ENCODE data around the gene HOXC11.

HOXC11 gene

GRCh38 chr12:54015018-54015931 is 42.3 kb downstream of the HOXC11 start:
- H3K27ac ChIP-seq, result no peak overlapping the region
- H3K36me3 ChIP-seq (ENCODE audit: insufficient read depth), result no peaks in the 10 kb centered on the region
- no peaks in the 10 kb centered on the region for H3K79me2 ChIP-seq (ENCODE audit: insufficient read depth, low read depth)
- no peak overlapping the region for H3K9ac ChIP-seq
- no peak for TF ChIP-seq CTCF (conservative IDR thresholded peaks at IDR 0.05; ENCODE audit: low read depth, low read length)
- H4K20me1 ChIP-seq (ENCODE audit: insufficient read depth), result no peaks in the 10 kb centered on the region
- H3K27me3 ChIP-seq (ENCODE audit: insufficient read depth, low read depth), result peaks cover 85% of the 10 kb centered on the region
- H3K4me3 ChIP-seq (IDR thresholded peaks at IDR 0.05; ENCODE audit: insufficient read depth, low read depth, low read length), result no peak overlapping the region
- no peak overlapping the region for H2AFZ ChIP-seq (ENCODE audit: low read depth)
- H3K4me1 ChIP-seq (ENCODE audit: low read depth, poor library complexity, severe bottlenecking), result peaks cover 25% of the 10 kb centered on the region
- H3K4me2 ChIP-seq, result no peak overlapping the region

GRCh38 chr12:54016051-54016450 is 43.1 kb downstream of the HOXC11 start:
- H3K4me1 ChIP-seq (ENCODE audit: low read depth, poor library complexity, severe bottlenecking), result peaks cover 23% of the 10 kb centered on the region
- H4K20me1 ChIP-seq (ENCODE audit: insufficient read depth), result no peaks in the 10 kb centered on the region
- H3K4me3 ChIP-seq (IDR thresholded peaks at IDR 0.05; ENCODE audit: insufficient read depth, low read depth, low read length), result no peak overlapping the region
- H3K9ac ChIP-seq, result no peak overlapping the region
- no peak overlapping the region for H3K27ac ChIP-seq
- TF ChIP-seq CTCF (conservative IDR thresholded peaks at IDR 0.05; ENCODE audit: low read depth, low read length), result no peak
- H3K27me3 ChIP-seq (ENCODE audit: insufficient read depth, low read depth), result peaks cover 85% of the 10 kb centered on the region
- H2AFZ ChIP-seq (ENCODE audit: low read depth), result no peak overlapping the region
- H3K36me3 ChIP-seq (ENCODE audit: insufficient read depth), result no peaks in the 10 kb centered on the region
- no peak overlapping the region for H3K4me2 ChIP-seq
- H3K79me2 ChIP-seq (ENCODE audit: insufficient read depth, low read depth), result no peaks in the 10 kb centered on the region

GRCh38 chr12:54016478-54016964 is 43.6 kb downstream of the HOXC11 start:
- Histone ChIP-seq H2AFZ (ENCODE audit: low read depth) (no peak overlapping the region), H3K4me2 (no peak overlapping the region), H4K20me1 (ENCODE audit: insufficient read depth) (no peaks in the 10 kb centered on the region), H3K27me3 (ENCODE audit: insufficient read depth, low read depth) (peaks cover 85% of the 10 kb centered on the region), H3K36me3 (ENCODE audit: insufficient read depth) (no peaks in the 10 kb centered on the region), H3K4me3 (IDR thresholded peaks at IDR 0.05; ENCODE audit: insufficient read depth, low read depth, low read length) (no peak overlapping the region), H3K9ac (no peak overlapping the region), H3K79me2 (ENCODE audit: insufficient read depth, low read depth) (no peaks in the 10 kb centered on the region), H3K4me1 (ENCODE audit: low read depth, poor library complexity, severe bottlenecking) (peaks cover 18% of the 10 kb centered on the region), H3K27ac (no peak overlapping the region)
- TF ChIP-seq CTCF (conservative IDR thresholded peaks at IDR 0.05; ENCODE audit: low read depth, low read length), result no peak

- no peaks in the 10 kb centered on the region for H4K20me1 ChIP-seq (ENCODE audit: insufficient read depth)
Measured at GRCh38 chr12:54017027-54017788, 44.3 kb downstream of the HOXC11 start.

More at GRCh38 chr12:54017027-54017788, 44.3 kb downstream of the HOXC11 start:
- Histone ChIP-seq H3K27ac (no peak overlapping the region), H2AFZ (ENCODE audit: low read depth) (peak overlapping the region; percentile 99), H3K9ac (peak overlapping the region; percentile 49; the same call in 1 of the 2 replicates), H3K4me1 (ENCODE audit: low read depth, poor library complexity, severe bottlenecking) (peaks cover 17% of the 10 kb centered on the region), H3K4me3 (IDR thresholded peaks at IDR 0.05; ENCODE audit: insufficient read depth, low read depth, low read length) (peak overlapping the region; percentile 41), H3K79me2 (ENCODE audit: insufficient read depth, low read depth) (no peaks in the 10 kb centered on the region), H3K36me3 (ENCODE audit: insufficient read depth) (no peaks in the 10 kb centered on the region), H3K4me2 (peak overlapping the region; percentile 96), H3K27me3 (ENCODE audit: insufficient read depth, low read depth) (peaks cover 85% of the 10 kb centered on the region)
- peak; percentile 26; the same call in 1 of the 2 replicates for TF ChIP-seq CTCF (conservative IDR thresholded peaks at IDR 0.05; ENCODE audit: low read depth, low read length)
